HG03520 (cell line): ENCODE results near the gene MAGEA8.
"Not testable (repeated sequence)": the region's sequence is repeated elsewhere in the genome, so short reads cannot be mapped to it uniquely, and the experiment has no call there.

Experiments
- ATAC-seq: cut with Tn5 transposase; IDR thresholded peaks from one replicate; pipeline ENCODE4 v1.9.1; 2021; ENCODE audit warnings: mild to moderate bottlenecking, moderate library complexity; ENCODE audit not compliant: unreplicated experiment

MAGEA8 gene, protein sequence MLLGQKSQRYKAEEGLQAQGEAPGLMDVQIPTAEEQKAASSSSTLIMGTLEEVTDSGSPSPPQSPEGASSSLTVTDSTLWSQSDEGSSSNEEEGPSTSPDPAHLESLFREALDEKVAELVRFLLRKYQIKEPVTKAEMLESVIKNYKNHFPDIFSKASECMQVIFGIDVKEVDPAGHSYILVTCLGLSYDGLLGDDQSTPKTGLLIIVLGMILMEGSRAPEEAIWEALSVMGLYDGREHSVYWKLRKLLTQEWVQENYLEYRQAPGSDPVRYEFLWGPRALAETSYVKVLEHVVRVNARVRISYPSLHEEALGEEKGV

DNA sequence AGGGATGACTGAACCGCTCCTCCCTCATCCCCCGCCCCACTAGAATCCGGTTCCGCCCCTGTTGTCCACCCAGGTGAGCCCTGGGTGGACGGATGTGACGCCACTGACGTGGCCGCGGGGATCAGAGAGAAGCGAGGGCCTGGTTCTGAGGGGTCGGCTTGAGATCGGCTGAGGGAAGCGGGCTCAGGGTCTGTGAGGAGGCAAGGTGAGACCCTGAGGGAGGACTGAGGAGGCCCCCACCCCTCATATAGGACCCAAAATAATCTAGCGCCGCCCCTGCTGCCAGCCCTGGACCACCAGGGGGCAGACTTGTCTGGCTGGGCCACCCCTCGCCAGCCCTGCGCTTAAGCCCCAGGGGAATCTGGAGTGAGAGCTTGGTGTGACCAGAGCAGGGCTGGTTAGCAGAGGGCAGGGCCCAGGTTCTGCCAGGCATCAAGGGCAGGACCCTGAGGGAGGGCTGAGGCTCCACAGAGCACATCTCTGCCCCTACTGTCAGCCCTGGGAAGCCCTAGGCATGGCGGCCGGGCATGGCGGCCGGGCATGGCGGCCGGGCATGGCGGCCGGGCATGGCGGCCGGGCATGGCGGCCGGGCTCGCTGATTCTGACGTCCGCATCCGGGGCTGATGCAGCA, at the start of gene MAGEA8:
TSS of gene MAGEA8 (plus strand) at position 103 of the 631 bp plus-strand sequence. CDS start 3,090 bp downstream, outside the sequence.
- no peak for ATAC-seq

DNA sequence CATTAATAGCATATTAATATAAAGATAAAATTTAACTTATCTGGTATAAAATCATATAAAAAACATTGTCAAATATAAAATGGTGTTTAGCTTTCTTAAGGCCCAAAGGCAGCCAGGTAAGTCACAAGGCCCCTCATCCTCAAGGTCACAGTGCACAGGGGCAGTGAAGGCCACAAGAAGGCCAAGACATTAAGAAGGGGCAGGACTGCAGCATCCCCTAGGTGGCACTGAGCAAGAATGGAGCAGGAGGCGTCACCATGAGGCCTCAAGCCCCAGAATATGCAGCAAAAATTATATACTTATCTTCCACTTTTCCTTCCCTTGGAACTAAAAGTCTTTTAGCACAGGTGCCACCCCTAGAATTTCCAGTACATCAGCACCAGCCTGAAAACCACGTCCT, 49.5 kb upstream of the MAGEA8 start:
- ATAC-seq: no peak

DNA sequence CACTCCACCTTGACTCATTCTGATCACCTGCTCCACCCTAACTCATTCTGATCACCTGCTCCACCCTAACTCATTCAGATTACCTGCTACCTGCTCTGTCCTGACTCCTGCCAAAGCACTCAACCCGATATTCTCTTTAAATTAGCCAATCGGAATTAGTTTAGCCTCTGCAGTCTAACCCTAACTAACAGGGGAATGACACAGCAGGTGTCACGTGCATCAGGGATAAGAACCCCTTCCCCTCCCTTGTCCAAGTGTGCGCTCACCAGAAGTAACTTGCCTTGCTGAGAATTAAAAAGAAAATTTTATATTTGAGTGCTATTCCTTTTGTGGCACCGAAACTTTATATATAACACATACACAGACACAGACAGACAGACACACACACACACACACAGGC, 44.3 kb upstream of the MAGEA8 start:
- ATAC-seq: not testable (repeated sequence)

DNA sequence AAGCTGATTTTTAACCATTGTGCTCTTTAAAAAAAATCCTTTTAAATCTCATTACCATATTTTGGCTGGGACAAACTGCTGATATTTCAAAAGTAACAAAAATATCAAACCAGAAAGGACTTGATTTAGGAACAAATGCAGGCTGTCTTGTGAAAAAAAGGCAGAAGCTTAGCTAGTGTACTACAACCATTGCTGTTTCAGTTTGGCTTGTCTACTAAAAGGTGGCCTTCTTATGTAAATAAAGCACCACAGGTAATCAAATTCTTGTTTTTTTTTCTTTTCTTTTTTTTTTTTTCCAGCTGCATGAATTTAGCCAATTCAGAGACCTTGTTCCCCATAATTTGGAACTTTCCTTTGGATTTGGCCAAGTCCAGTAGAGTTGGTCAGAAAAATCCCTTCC, 43.8 kb upstream of the MAGEA8 start:
- ATAC-seq: no peak

DNA sequence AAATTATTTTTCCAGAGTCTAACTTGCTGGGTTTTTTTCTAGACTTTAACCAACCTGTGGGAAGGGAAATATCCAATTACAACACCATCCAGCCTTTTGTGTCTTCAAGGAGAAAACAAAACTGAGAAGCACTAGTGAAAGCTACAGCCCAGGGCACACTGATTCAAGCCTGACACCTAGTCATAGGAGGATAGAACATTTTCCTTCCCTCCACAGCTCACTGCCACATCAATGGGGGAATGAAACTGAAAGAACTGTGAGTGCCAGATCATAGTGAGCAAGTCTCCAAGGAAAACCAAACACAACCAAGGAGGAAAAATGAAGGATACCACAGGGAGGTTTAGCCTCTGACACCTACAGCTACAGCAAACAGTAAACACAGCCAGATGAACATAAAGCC, 43.3 kb upstream of the MAGEA8 start:
- ATAC-seq: no peak

DNA sequence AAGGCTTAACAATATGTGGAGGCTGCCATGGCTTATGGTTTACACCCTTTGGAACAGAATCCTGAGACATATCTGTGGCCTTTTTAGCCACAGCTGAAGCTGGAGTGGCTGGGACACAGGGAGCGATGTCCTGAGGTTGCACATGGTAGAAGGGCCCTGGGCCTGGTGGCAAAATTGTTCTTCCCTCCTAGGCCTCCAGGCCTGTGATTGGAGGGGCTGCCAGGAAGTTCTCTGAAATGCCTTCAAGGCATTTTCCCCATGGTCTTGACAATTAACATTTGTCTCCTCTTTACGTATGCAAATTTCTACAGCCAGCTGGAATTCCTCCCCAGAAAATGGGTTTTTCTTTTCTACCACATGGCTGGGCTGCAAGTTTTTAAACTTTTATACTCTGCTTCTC, 39.1 kb upstream of the MAGEA8 start:
- no peak for ATAC-seq

DNA sequence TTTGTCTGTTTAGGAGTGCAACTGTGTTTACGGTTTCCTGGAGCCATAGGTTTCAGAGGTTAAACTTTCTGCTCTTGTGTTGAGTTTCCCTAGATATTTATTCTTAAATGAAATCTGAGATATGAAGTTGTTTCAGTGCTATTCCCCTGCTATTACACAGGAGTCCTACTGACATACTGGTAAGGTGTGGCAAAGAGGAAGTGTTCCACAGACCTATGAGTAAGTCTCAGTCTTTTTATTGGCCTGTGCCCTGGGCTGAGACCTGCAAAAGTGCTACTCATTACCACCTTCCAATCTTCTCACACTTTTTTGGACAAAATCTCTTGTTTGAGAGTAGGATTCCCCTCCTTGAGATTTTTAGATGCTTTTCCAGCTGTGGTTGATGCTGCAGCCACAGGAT, 35.6 kb upstream of the MAGEA8 start:
- ATAC-seq: no peak

DNA sequence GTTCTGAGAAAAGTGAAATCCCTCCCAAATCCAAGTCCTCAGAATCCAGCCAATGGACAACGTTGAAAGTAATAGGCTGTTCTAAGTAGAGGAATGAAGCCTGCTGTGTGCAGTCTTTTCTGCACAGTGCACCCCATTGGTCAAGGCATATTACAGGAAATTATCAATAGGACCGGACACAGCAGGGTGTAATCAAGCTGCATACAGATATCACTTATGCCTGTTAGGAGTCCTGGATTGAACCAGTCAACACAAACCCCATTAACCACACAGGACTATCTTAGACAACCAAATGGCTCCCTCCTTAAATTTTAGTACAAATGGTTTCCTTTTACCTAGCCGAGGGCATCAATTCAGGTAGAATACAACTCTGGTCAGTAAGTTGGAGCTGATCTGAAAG, 34.2 kb upstream of the MAGEA8 start:
- ATAC-seq: no peak

DNA sequence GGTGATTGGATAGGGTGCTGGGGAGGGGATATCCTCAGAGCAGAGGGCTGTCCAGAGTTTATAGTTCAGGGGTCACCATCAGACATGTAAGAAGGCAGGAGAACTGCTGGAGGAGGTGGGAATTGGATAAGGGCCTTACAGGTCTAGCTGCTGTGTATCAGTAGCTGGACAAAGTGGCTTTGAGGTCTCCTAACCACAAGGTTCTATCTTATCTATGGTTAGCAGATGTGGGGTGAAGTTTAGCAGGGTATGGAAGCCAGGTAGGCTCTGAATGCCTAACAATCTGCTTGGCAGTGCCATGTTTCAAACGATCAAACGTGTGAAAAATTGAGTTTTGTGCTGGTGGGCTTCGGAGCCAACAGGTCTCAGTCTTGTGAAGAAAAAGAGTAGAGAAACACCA, 32.1 kb upstream of the MAGEA8 start:
- no peak for ATAC-seq

DNA sequence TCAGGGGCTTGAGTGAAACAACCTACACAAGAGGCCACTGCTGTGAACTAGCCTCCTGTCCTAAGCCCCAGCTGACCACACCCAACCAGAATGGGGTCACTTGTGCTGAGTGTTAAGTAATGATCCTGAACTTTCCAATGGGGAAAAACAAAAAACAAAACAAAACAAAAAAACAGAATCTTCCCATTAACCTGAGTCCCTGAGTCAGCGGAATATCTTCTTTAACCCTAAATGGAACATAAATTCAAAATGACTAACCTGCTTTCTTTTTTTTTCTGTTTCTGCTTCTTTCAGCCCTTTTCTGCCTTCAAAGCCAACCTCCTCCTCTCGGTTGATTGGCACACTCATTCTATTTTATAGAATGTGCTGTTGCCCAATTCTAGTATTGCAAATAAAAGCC, 31.2 kb upstream of the MAGEA8 start:
- no peak for ATAC-seq

DNA sequence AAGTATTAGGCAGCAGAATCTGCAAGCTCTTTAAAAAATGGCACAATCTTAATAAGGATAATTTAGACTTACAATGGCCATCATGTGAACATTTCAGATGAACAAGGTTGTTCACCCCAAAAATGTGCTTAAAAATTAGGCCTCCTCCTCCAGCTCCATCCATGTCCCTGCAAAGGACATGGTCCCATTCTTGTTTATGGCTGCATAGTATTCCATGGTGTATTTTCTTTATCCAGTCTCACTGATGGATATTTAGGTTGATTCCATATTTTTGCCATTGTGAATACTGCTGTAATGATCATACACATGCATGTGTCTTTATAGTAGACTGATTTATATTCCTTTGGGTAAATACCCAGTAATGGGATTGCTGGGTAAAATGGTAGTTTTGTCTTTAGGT, 29.1 kb upstream of the MAGEA8 start:
- no peak for ATAC-seq

DNA sequence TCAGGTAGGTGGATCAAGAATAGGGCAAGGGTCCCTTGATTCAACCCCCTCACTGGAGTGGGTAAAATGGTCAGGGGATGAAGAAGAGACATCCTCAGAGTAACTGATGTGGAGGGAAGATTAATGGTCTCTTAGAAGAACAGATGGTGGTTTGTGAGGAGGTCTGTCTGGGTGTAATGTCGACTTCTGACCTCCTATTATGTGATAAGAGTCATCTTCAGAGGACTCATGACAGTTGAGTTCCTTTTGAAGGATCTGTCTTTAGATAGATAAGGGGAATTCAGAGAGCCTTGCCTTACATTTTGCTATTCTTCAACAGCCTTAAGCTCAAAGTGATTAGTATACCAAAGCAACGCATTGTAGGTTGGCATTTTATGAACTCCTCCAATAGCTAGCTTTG, 27.1 kb upstream of the MAGEA8 start:
- ATAC-seq: no peak

DNA sequence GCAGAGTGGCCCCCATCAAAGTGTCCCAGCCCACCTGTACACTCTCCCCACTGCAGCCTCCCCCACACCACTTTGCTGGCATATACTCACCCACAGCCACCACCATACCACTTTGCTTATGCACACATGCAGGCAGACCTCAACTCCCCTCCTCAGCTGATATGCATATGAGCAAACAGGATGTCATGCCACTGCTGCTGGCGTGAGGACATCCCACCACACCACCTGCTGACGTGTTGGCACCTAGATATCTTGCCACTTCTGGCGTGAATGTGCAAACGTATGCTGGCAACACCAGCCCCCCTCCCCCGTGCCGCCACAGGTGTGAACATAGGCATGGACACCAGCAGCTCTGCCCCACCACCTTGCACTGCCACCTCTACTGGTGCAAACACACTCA, 22.4 kb upstream of the MAGEA8 start:
- ATAC-seq: no peak

DNA sequence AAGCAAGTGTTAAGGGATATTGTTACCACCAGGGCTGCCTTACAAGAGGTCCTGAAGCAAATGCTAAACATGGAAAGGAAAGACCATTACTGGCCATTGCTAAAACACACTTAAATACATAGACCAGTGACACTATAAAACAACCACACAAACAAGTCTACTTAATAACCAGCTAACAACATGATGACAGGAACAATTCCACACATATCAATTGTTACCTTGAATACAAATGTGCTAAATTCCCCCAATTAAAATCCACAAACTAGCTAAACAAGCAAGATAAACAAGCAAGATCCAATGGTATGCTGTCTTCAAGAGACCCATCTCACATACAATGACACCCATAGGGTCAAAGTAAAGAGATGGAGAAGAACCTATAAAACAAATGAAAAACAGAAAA, 20.5 kb upstream of the MAGEA8 start:
- no peak for ATAC-seq

DNA sequence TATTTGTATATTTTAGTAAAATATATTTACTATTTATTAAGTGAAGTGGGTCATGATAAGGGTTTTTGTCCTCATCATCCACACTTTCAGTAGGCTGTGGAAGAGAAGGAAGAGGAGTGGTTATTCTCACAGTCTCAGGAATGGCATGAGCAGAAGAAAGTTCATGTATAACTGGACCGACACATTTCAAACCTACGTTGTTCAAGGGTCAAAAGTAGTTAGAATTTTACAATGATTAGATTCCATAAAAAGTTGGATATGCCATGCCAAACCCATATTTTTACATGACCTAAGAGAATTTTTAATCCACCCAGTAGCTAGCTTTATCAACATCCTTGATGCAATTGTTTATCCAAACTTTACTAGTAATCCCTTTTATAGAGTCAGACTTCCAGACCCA, 15.6 kb upstream of the MAGEA8 start:
- no peak for ATAC-seq

DNA sequence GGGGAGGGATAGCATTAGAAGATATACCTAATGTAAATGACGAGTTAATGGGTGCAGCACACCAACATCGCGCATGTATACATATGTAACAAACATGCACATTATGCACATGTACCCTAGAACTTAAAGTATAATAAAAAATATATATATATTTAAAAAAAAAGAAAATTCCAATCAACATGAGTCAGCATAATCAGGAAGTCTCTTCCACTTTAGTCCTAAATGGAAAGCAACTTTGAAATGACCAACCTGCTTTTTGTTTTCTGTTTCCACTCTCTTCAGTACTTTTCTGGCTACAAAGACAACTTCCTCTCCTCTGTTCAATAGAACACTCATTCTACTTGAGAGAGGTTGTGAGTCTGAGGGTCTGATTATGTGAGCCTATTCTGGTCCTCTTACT, 13.5 kb upstream of the MAGEA8 start:
- no peak for ATAC-seq

DNA sequence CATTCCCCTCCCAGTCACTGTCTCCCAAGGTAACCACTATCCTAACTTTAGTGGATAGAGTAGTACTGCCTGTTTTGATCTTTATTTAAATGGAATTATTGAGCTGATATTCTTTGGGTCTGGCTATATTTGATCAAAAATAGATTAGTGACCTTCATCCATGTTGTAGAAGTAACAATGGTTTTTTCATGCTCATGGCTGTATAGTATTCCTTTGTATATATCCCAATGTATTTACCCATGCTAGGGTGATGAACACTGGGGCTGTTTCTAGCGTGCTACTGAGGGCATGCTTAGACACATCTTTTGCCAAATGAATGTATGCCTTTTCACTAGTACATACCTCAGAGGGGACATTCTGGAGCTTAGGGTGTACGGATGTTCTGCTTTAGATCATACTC, 10.1 kb upstream of the MAGEA8 start:
- no peak for ATAC-seq

DNA sequence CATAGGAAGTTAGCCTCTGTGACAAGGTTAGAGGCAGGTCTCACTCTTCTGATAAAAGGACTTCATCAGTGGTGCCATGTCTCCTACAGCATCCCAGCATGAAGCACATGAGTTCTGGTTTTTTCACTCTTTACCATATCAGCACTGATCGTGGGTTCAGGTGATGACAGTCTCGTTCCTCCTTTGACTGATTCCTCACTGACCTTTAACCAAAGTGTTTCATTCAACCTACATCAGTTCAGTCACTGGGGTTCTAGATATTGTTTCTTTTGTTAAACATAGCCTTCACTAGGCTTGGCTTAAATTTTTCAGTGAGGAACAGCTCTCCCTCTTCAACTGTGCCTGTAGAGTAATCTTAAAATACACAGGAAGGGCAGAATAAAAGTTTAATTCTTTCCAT, 9.6 kb upstream of the MAGEA8 start:
- ATAC-seq: no peak

DNA sequence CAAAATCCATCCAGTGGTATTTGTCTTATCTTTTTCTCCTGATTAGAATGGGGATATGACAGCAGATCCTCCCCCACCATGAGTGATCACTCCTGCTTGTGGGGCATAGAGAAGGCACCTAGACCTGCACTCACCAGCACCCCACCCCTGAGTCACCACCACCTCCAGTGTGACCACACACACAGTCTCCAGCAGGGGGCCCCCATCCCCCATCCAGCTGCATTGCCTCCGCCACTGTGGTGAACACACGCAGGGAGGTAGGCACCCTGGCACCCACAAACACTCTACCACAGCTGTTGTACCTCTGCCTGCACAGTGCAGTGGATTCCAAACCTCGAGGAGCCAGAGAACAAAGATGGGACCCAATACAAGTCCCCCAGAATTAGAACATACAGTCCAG, 9.0 kb upstream of the MAGEA8 start:
- ATAC-seq: peak; percentile 87

DNA sequence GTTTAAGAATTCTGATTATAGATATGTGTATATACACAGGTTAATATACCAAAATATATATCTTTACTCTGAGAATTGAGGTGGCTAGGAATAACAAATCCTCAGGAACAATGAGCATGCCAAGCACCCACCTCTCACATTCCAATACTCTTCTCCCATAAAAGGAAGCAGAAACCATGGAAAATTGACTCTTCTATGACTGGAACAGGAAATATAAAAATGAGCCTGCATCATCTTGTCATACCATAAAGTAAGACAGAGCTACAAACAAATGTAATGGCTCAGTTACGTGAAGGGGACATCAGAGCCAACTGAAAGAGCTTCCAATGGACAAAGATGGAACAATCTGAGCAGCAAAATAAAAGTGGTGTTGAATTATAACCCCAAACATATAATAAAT, 3.8 kb upstream of the MAGEA8 start:
- ATAC-seq: no peak

DNA sequence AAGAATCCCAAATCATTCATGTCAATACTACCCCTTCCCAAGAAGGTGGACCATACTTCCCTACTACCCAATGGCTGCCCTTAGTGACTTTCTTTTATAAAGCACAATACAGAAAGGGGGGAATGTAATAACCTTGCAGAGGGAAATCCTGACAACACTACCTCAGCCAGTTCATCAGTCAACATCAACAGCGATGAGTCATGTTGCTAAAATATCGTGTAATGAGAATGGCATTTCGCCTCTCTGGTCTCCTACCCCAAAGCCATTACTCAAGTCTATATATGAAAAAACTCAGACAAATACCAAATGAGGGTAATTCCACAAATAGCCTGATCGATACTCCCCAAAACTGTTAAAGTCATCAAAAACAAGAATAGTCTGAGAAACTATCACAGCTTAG, 3.3 kb upstream of the MAGEA8 start:
- ATAC-seq: no peak

DNA sequence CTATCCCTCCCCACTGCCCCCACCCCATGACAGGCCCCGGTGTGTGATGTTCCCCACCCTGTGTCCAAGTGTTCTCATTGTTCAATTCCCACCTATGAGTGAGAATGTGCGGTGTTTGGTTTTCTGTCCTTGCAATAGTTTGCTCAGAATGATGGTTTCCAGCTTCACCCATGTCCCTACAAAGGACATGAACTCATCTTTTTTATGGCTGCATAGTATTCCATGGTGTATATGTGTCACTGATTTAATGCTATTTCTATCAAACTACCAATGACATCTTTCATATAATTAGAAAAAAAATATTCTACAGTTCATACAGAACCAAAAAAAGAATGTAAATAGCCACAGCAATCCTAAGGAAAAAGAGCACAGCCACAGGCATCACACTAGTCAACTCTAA, 9.8 kb downstream of the MAGEA8 start:
- ATAC-seq: not testable (repeated sequence)

DNA sequence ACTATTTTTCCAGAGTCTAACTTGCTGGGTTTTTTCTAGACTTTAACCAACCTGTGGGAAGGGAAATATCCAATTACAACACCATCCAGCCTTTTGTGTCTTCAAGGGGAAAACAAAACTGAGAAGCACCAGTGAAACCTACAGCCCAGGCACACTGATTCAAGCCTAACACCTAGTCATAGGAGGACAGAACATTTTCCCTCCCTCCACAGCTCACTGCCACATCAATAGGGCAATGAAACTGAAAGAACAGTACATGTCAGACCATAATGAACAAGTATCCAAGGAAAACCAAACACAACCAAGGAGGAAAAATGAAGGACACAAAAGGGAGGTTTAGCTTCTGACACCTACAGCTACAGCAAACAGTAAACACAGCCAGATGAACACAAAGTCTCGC, 17.6 kb downstream of the MAGEA8 start:
- no peak for ATAC-seq
